NCI-H345 treated with DMSO at 0.1 percent for 48 hours (cell line): ENCODE data around the gene OSBPL9.
"Not testable (repeated sequence)": the region's sequence is repeated elsewhere in the genome, so short reads cannot be mapped to it uniquely, and the experiment has no call there.

Experiments
- DNase-seq: peaks from one replicate; lab custom pipeline; 2025; ENCODE audit not compliant: unreplicated experiment; lab: John Stamatoyannopoulos, UW

OSBPL9 gene

GRCh38 chr1:51607681-51608095, 9.2 kb upstream of the OSBPL9 start:
- no peak for DNase-seq

DNA sequence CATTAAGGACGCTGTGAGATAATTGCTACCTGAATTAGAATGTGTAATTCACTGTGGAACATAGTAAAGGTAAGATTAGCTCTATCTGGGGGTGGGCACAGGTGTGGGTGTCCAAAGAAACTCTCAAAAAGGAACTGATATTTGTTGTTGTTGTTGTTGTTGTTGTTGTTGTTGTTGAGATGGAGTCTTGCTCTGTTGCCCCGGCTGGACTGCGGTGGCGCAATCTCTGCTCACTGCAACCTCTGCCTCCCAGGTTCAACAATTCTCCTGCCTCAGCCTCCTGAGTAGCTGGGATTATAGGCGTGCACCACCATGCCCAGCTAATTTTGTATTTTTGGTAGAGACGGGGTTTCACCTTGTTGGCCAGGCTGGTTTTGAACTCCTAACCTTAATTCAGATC, 6.8 kb upstream of the OSBPL9 start:
- not testable (repeated sequence) for DNase-seq

- no peak for DNase-seq
Measured at GRCh38 chr1:51610637-51611036, 6.3 kb upstream of the OSBPL9 start.

DNA sequence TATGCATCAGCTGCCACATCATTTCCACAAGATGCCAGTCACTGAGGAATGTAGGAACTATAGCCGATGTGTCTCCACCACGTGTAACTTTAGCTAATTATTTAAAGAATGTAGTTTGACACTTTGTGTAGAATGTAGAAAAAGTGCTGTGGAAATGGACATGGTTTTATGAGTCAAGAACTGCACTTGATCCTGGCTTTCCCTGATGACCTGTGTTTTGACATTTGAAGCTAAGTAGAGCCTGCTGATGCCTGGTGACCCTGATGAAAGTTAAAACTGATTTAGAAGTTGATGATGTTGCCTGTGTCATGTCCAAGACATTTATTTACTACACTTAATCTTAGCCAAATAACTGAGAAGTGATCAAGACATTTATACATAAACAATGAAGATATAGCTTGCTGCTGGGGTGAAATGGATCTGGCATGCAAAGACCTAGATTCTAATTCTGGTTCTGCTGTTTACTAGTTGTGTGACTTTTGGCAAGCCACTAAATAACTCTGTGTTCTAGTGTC, 4.4 kb upstream of the OSBPL9 start:
- no peak for DNase-seq

- no peak for DNase-seq
Measured at GRCh38 chr1:51615780-51616291, 1.1 kb upstream of the OSBPL9 start.

- no peak for DNase-seq
Measured at GRCh38 chr1:51616490-51616889, 402 bp upstream of the OSBPL9 start.

DNA sequence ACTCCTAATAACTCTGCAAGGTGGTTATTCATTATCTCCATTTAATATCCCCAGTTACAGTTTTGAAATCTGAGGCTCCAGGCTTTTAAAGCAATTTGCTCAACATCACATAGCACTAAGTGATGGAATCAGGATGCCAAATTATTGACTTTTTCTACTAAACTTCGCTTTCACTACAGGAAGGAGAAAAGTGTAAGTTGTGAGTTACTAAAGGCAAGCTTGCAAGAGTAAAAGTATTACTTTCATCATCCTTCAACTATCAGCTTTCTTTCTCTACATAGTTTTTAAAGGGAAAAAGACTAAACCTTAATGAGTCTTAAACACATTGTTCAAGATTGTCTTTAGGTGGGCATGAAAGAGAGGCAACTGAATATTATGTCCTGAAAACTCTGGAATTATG, 1.8 kb downstream of the OSBPL9 start:
- no peak for DNase-seq

DNA sequence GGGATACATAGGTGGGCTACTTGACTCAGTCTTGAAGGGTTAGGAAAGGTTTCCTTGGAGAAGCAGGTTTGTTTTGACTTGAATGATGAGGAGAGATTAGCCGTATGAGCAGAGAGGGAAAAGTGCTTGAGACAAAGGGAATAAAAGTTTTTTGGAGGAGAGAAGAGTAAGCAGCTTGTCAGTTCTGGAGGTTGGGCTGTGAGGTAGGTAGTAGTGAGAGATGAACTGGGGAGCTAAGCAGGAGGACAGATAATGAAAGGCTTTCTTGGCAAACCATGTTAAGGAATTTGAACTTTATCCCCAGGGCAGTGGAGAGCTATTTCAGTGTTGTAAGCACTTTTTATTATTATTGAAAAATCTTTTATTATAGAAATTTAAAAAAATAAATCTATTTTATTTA, 3.6 kb downstream of the OSBPL9 start:
- DNase-seq = no peak

- no peak for DNase-seq
Measured at GRCh38 chr1:51621161-51621560, 4.3 kb downstream of the OSBPL9 start.

DNA sequence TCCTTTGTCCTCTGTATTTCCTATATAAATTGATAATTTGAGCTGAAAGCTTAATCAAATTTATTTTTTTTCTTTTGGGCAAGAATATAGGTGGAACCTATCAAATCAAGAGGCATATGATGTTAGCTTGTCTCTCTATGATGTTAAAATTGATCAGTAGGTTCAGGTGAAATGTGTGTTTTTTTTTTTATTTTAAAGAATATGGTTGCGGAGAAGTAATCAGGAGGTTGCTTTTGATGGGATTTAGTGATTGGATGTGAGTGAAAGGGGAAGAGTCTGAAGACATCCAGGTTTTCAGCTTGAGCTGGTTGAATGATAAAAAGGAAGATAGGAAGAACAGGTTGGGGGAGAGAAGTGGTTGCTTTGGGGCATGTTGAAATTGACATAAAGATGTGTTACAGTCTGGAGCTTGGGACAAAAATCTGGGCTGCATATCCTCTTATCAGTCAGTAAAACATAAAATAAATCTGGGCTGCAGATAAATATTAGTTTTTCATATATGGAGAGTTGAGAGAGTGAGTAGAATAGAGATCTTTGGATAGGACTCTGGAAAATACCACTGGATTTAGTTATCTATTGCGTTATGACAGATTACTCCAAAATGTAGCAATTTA, 5.1 kb downstream of the OSBPL9 start:
- DNase-seq = no peak

DNA sequence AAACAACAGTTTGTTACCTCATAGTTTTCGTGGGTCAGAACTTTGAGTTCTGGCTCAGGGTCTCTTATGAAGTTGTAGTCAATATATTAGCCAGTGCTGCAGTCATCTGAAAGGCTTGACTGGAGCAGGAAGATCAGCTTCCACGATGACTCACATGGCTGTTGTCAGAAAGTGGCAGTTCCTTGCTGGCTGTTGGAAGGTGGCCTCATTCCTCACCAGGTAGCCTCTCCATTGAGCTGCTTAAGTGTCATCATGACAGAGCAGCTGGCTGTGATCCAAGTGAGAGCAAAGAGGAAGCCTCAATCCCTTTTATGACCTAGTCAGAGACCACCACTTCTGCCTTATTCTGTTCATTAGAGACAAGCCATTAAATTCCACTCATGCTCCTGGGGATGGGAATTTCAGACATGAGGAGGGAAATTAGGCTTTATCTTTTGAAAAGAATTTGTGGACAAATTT, 5.6 kb downstream of the OSBPL9 start:
- DNase-seq = peak; percentile 93

DNA sequence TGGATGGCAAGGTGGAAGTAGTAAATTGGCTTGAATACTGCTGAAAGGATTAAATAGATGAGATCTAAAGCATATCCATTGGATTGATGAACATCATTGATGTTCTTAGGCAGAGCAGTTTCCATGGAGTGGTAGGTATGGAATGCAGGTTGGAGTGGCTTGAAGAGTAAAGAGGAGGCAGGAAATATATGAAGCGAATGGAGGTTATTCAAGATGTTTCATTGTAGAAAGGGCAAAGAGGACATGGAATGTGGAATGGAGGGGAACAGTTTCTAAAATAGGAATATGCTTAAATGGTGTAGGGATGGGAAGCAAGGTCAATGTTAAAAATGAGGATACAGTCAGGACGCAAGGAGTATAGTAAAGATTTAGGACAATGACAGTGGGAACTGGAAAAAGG, 6.1 kb downstream of the OSBPL9 start:
- DNase-seq = no peak

- DNase-seq = no peak
Measured at GRCh38 chr1:51623450-51623849, 6.6 kb downstream of the OSBPL9 start.

GRCh38 chr1:51624855-51625254, 8.0 kb downstream of the OSBPL9 start:
- no peak for DNase-seq

GRCh38 chr1:51627672-51628071, 10.8 kb downstream of the OSBPL9 start:
- DNase-seq = no peak

- DNase-seq = no peak
Measured at GRCh38 chr1:51628715-51629590, 12.1 kb downstream of the OSBPL9 start.

DNA sequence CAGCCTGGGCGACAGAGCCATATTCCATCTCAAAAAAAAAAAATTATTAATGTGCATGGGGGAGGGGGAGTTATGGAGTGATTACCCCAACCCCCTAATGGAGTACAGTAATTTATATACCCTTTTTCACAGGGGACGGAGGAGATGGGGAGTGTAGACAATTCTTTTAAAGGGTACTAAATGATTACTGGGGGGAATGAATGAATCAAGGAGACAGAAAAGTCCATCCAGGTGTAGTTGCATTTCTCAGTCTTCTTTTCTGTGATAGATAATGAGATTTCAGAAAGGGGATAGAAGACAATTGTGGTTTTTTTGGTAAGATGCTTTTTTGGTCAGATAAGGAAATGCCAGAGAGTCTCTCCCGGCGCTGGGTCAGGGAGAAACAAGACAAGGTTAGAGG, 13.0 kb downstream of the OSBPL9 start:
- DNase-seq = no peak

DNA sequence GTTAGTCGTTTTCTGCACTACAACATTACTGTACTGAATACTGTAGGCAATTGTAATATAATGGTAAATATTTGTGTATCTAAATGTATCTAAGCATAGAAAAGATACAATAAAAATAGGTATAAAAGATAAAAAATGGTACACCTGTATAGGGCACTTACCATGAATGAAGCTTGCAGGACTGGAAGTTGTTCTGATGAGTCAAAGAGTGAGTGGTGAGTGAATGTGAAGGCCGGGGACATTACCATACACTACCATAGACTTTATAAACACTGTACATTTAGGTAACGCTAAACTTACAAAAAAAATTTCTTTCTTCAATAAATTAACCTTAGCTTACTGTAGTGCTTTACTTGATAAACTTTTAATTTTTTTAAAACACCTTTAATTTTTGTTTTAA, 13.5 kb downstream of the OSBPL9 start:
- DNase-seq = no peak

- no peak for DNase-seq
Measured at GRCh38 chr1:51630922-51631321, 14.0 kb downstream of the OSBPL9 start.

DNA sequence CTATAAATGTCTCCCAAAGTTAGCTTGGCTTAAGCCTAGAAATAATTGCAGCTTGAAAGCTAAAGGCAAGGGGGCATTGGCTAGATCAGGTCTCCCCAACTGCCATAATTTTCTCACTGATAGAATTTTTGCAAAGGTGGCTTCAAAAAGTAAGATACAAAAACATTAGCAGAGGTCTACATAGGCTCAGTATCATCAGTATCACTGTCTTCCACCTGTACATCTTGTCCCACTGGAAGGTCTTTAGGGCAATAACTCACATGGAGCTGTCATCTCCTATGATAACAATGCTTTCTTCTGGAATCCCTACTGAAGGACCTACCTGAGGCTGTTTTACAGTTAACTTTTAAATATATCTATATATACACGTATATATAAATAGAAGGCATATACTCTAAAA, 14.9 kb downstream of the OSBPL9 start:
- DNase-seq = no peak

GRCh38 chr1:51634618-51635017, 17.7 kb downstream of the OSBPL9 start:
- DNase-seq = no peak

GRCh38 chr1:51635615-51636014, 18.7 kb downstream of the OSBPL9 start:
- no peak for DNase-seq
